Esophagus muscularis mucosa (tissue), 3 donors: ENCODE measurements around the gene SUPT20H.

Experiments used
- EP300 ChIP-seq: sonication (generic); formaldehyde crosslinking; IDR thresholded peaks from one replicate; pipeline ENCODE4 v1.6.1; 2017; ENCODE audit warnings: antibody characterized with exemption
- TF ChIP-seq, protein P1 (sequence below), 3 experiments: fragments of 200-600 bp in 2 of 3; fragments of 450-650 bp in 1 of 3; sonication (generic) in 2 of 3; IDR thresholded peaks; one replicate each; pipeline ENCODE4 v1.5.1; 2017 to 2019; ENCODE audit warnings: antibody characterized with exemption in 3 of 3, mild to moderate bottlenecking in 2 of 3, moderate library complexity in 1 of 3

DNA sequence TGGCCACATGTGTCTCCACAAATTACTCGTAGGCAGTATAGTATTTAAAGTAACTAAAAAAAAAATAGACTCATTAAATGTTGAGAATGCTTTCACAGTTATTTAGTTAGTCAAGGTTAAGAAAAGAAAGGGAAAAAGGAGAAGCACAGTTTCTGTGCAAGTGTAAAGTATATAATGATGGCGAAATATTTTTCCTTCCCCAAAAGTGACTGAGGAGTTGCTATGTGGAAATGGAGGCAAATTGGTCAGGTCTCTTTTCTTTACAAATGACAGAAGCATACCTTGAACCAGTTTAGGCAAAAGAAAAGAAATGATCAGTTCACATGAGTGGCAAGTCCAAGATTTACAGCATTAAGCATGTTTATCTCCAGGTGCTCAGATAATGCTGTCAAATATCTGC is 28.0 kb upstream of the SUPT20H start:
- TF ChIP-seq, protein P1, sequence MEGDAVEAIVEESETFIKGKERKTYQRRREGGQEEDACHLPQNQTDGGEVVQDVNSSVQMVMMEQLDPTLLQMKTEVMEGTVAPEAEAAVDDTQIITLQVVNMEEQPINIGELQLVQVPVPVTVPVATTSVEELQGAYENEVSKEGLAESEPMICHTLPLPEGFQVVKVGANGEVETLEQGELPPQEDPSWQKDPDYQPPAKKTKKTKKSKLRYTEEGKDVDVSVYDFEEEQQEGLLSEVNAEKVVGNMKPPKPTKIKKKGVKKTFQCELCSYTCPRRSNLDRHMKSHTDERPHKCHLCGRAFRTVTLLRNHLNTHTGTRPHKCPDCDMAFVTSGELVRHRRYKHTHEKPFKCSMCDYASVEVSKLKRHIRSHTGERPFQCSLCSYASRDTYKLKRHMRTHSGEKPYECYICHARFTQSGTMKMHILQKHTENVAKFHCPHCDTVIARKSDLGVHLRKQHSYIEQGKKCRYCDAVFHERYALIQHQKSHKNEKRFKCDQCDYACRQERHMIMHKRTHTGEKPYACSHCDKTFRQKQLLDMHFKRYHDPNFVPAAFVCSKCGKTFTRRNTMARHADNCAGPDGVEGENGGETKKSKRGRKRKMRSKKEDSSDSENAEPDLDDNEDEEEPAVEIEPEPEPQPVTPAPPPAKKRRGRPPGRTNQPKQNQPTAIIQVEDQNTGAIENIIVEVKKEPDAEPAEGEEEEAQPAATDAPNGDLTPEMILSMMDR (IDR thresholded peaks at IDR 0.05) = no peak
- no peak for TF ChIP-seq EP300
